ENCODE data around the gene RAB27A. TPM values are rescaled to one million over a fixed set of nuclear protein-coding genes. Genes with fewer than 3 reads are reported as not detected.

The RAB27A gene
- polyA plus RNA-seq, 1 of the 3 experiments (the other 2 are of a cell fraction): 9.6 TPM

DNA sequence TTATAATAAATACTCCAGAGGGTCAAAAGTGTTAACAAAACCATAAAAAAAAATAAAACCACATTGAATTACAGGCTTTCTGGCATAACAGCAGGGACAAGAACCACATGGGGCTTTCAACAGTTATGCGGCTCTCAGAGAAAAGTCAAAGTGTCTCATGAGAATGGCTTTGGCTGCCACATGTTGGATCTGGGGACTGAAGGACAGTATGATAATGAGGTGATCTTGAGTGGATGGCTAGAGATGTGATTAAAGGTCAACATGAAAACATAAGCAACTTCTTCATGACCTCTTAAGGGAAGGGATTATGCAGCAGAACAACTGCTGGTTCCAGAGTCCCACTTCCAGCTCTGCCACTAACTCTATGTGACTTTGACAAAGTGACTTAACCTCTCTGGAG is 5.2 kb downstream of the RAB27A start (continued):
- TF ChIP-seq CHD2 (IDR thresholded peaks at IDR 0.05; ENCODE audit: low read length, partially characterized antibody) (no peak), RXRA (IDR thresholded peaks at IDR 0.05; ENCODE audit: borderline replicate concordance, low read depth) (no peak), GATA2 (CRISPR knock-in tag; IDR thresholded peaks at IDR 0.05) (no peak), EP300 (IDR thresholded peaks at IDR 0.05; ENCODE audit: borderline replicate concordance in 1 of 2, low read depth in 1 of 2, low read length in 1 of 2) (no peak)
- TF ChIP-seq, protein P1, sequence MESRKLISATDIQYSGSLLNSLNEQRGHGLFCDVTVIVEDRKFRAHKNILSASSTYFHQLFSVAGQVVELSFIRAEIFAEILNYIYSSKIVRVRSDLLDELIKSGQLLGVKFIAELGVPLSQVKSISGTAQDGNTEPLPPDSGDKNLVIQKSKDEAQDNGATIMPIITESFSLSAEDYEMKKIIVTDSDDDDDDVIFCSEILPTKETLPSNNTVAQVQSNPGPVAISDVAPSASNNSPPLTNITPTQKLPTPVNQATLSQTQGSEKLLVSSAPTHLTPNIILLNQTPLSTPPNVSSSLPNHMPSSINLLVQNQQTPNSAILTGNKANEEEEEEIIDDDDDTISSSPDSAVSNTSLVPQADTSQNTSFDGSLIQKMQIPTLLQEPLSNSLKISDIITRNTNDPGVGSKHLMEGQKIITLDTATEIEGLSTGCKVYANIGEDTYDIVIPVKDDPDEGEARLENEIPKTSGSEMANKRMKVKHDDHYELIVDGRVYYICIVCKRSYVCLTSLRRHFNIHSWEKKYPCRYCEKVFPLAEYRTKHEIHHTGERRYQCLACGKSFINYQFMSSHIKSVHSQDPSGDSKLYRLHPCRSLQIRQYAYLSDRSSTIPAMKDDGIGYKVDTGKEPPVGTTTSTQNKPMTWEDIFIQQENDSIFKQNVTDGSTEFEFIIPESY (IDR thresholded peaks at IDR 0.05; ENCODE audit: borderline replicate concordance, low read depth): no peak

DNA sequence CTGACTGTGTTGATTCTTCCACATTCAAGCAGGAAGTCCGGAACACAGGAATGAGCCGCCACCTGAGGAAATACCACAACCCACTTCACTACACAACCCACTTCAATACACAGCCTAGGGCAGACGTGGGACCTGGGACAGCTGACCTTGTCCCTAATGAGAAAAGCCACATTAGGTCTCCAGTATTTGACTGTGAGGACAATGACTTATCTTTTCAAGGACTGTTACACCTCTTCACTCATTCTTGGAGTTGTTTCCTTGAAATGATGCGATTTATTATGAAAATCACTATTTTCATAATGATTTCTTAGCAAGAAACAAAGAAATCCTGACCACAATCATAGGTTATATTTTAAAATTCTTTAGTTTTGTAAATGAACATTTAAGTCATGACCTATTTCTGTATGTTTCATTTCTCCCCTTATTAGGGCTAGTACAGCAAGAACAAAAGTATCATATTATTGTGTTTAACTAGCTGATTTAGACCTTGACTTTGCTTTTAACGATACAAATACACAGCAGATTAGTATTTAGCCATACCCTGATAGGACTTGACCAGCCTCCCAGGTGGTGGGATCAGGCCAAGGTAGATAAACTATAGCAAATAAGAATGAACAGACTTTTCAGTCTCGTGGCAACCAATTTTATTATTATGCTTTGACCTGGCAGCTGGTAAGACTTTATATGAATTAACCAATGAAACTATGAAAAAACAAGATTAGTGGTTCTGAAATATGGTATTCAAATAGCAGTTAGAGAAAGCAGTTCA is 6.0 kb downstream of the RAB27A start:
- peaks cover 0 to 25% of the 10 kb centered on the region in 2 experiments; a peak in 2 of 4 replicates for H3K4me1 ChIP-seq (ENCODE audit: control insufficient read depth in 1 of 2, insufficient read depth in 2 of 2, low read depth in 1 of 2, low read length in 1 of 2)
- H3K9me2 ChIP-seq: no peaks in the 10 kb centered on the region
- no peaks in the 10 kb centered on the region for H3K27me3 ChIP-seq (ENCODE audit: insufficient read depth)
- peak overlapping the region in 1 of 2 experiments; percentile 64; a peak in 1 of 4 replicates for H3K27ac ChIP-seq (ENCODE audit: low read depth in 2 of 2, low read length in 1 of 2)
- POLR2A ChIA-PET: no interaction called here
- peaks cover 6% of the 10 kb centered on the region for H3F3A ChIP-seq (replicated peaks; ENCODE audit: insufficient read depth)
- no peak overlapping the region for H3K4me2 ChIP-seq
- no peak overlapping the region for H2AFZ ChIP-seq (ENCODE audit: low read depth)
- H3K79me2 ChIP-seq (ENCODE audit: insufficient read depth): peaks cover 4% of the 10 kb centered on the region; the same call in 1 of the 2 replicates
- no peak for DNase-seq
- TF ChIP-seq EZH2phosphoT487 (IDR thresholded peaks at IDR 0.05; ENCODE audit: borderline replicate concordance, low read depth) (no peak), RXRA (IDR thresholded peaks at IDR 0.05; ENCODE audit: borderline replicate concordance, low read depth) (no peak), CHD2 (IDR thresholded peaks at IDR 0.05; ENCODE audit: low read length, partially characterized antibody) (no peak), GATA2 (CRISPR knock-in tag; IDR thresholded peaks at IDR 0.05) (no peak)
- TF ChIP-seq, protein P2, sequence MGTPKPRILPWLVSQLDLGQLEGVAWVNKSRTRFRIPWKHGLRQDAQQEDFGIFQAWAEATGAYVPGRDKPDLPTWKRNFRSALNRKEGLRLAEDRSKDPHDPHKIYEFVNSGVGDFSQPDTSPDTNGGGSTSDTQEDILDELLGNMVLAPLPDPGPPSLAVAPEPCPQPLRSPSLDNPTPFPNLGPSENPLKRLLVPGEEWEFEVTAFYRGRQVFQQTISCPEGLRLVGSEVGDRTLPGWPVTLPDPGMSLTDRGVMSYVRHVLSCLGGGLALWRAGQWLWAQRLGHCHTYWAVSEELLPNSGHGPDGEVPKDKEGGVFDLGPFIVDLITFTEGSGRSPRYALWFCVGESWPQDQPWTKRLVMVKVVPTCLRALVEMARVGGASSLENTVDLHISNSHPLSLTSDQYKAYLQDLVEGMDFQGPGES (IDR thresholded peaks at IDR 0.05; ENCODE audit: low read depth, low read length): no peak
- H4K20me1 ChIP-seq (ENCODE audit: insufficient read depth): no peaks in the 10 kb centered on the region
- CTCF ChIA-PET: no interaction called here
- H3K9ac ChIP-seq: no peak overlapping the region
- no peaks in the 10 kb centered on the region for H3K9me3 ChIP-seq
- no peaks in the 10 kb centered on the region for H3K36me3 ChIP-seq (replicated peaks in 1 of 2; ENCODE audit: control insufficient read depth in 1 of 2, insufficient read depth in 2 of 2, low read length in 1 of 2)
- no peak overlapping the region for H3K4me3 ChIP-seq (ENCODE audit: low read depth in 2 of 2, low read length in 1 of 2)
- 91% methylated on average over 6 of the region's 6 CpGs for WGBS (ENCODE audit: low lambda C conversion rate)

DNA sequence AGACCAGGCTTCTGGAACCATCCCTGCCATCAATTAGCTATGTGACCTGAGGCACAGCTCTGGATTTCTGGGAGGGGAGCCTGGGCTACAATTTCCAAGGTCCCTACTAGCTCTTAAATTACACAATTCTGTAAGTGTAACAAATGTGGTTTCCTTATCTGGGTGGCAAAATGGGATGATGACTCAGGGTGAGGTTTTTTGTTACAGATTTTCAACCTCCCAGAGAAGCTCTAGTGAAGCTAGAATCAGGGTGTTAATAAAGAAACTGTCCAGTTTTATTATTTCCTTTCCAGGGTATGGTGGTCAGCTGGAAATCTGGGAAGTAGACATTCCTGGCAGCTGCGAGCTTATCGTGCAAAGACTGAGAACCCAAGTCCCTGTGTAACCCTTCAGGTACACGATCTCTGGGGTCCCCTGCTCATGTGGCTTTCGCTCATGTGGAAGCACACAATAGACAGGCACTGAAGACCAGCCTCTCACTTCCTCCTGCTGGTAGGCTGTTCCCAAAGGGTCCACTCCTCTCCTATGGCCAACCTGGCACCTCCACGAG is 7.3 kb downstream of the RAB27A start:
- no peaks in the 10 kb centered on the region for H3K79me2 ChIP-seq (ENCODE audit: insufficient read depth)
- TF ChIP-seq POLR2AphosphoS5 (IDR thresholded peaks at IDR 0.05; ENCODE audit: low read depth, low read length) (no peak), EP300 (IDR thresholded peaks at IDR 0.05; ENCODE audit: borderline replicate concordance in 1 of 2, low read depth in 1 of 2, low read length in 1 of 2) (peak in 1 of 2 experiments; percentile 84; a peak in 2 of 4 replicates), TAF1 (IDR thresholded peaks at IDR 0.05; ENCODE audit: borderline replicate concordance, low read depth, low read length) (no peak), JUND (IDR thresholded peaks at IDR 0.05) (0 out of 2 replicates have a peak, but pooled peaks have one; percentile 9), FOSL2 (IDR thresholded peaks at IDR 0.05; ENCODE audit: borderline replicate concordance, low read depth) (peak; percentile 20; the same call in 1 of the 2 replicates), CHD2 (IDR thresholded peaks at IDR 0.05; ENCODE audit: low read length, partially characterized antibody) (peak; percentile 37)
- no peak overlapping the region for H3K4me3 ChIP-seq (ENCODE audit: low read depth in 2 of 2, low read length in 1 of 2)
- H3F3A ChIP-seq (replicated peaks; ENCODE audit: insufficient read depth): peaks cover 5% of the 10 kb centered on the region
- ChIA-PET POLR2A (interaction anchor here (1.0 kb wide), 1 partner anchor 64 kb away, joined by 5 read pairs; no protein-coding TSS in a partner anchor), CTCF (interaction anchor here (0.7 to 1.6 kb wide), 8 partner anchors 8 to 157 kb away, joined by 3 to 6 read pairs (median 3); no protein-coding TSS in a partner anchor)
- H3K27ac ChIP-seq (ENCODE audit: low read depth in 2 of 2, low read length in 1 of 2): peak overlapping the region; percentile 24 to 86; a peak in 3 of 4 replicates
- peaks cover 0 to 27% of the 10 kb centered on the region in 2 experiments; a peak in 2 of 4 replicates for H3K4me1 ChIP-seq (ENCODE audit: control insufficient read depth in 1 of 2, insufficient read depth in 2 of 2, low read depth in 1 of 2, low read length in 1 of 2)
- H3K36me3 ChIP-seq (replicated peaks in 1 of 2; ENCODE audit: control insufficient read depth in 1 of 2, insufficient read depth in 2 of 2, low read length in 1 of 2): no peaks in the 10 kb centered on the region
- peak; percentile 46 for DNase-seq
- no peaks in the 10 kb centered on the region for H3K27me3 ChIP-seq (ENCODE audit: insufficient read depth)
- H4K20me1 ChIP-seq (ENCODE audit: insufficient read depth): no peaks in the 10 kb centered on the region
- H3K9me3 ChIP-seq: no peaks in the 10 kb centered on the region
- no peaks in the 10 kb centered on the region for H3K9me2 ChIP-seq
- H3K9ac ChIP-seq: no peak overlapping the region
- H2AFZ ChIP-seq (ENCODE audit: low read depth): no peak overlapping the region
- 82% methylated on average over 5 of the region's 5 CpGs for WGBS (ENCODE audit: low lambda C conversion rate)
- no peak overlapping the region for H3K4me2 ChIP-seq
